GM21717 (cell line): Measurements from ENCODE around the gene NRXN2.

Experiments used
- ATAC-seq: cut with Tn5 transposase; IDR thresholded peaks from one replicate; pipeline ENCODE4 v1.9.1; 2021; ENCODE audit warnings: mild to moderate bottlenecking, moderate library complexity; ENCODE audit not compliant: unreplicated experiment

Gene NRXN2

GRCh38 chr11:64556721-64557250 lies 166.2 kb downstream of the NRXN2 start:
- ATAC-seq: no peak
